ENCODE results near the gene NSFL1C. TPM values are rescaled to one million over a fixed set of nuclear protein-coding genes. Genes with fewer than 3 reads are reported as not detected.
A peak's percentile ranks its signal among the peaks of the same experiment; 100 is the strongest.

Gene NSFL1C
- polyA plus RNA-seq, 1 of the 3 experiments (the other 2 are of a cell fraction), result 45.9 TPM

- Histone ChIP-seq H3K27me3 (ENCODE audit: insufficient read depth) (no peaks in the 10 kb centered on the region), H3K9ac (peak overlapping the region; percentile 91), H3K36me3 (replicated peaks in 1 of 2; ENCODE audit: control insufficient read depth in 1 of 2, insufficient read depth in 2 of 2, low read length in 1 of 2) (peaks cover 9 to 31% of the 10 kb centered on the region in 2 experiments), H3K4me3 (ENCODE audit: low read depth in 2 of 2, low read length in 1 of 2) (peak overlapping the region; percentile 81 to 97), H3F3A (replicated peaks; ENCODE audit: insufficient read depth) (peaks cover 3% of the 10 kb centered on the region), H4K20me1 (ENCODE audit: insufficient read depth) (peaks cover 37% of the 10 kb centered on the region), H3K79me2 (ENCODE audit: insufficient read depth) (peaks cover 57% of the 10 kb centered on the region), H3K9me3 (no peaks in the 10 kb centered on the region), H3K4me1 (ENCODE audit: control insufficient read depth in 1 of 2, insufficient read depth in 2 of 2, low read depth in 1 of 2, low read length in 1 of 2) (peaks cover 15 to 16% of the 10 kb centered on the region in 2 experiments; a peak in 1 of 4 replicates), H3K4me2 (peak overlapping the region; percentile 90), H2AFZ (ENCODE audit: low read depth) (no peak overlapping the region; the same call in 1 of the 2 replicates), H3K27ac (ENCODE audit: low read depth in 2 of 2, low read length in 1 of 2) (peak overlapping the region in 1 of 2 experiments; percentile 79; a peak in 2 of 4 replicates), H3K9me2 (no peaks in the 10 kb centered on the region)
- ChIA-PET CTCF (interaction anchor here (1.1 to 4.8 kb wide), 16 partner anchors 10 to 281 kb away, joined by 3 to 31 read pairs (median 6); no protein-coding TSS in a partner anchor), POLR2A (interaction anchor here (0.7 kb wide), 1 partner anchor 73 kb away, joined by 3 read pairs; the partner anchor contains the start of gene FKBP1A)
- no peak for DNase-seq
- TF ChIP-seq MAX (IDR thresholded peaks at IDR 0.05; ENCODE audit: low read depth), result no peak
- TF ChIP-seq RXRA (IDR thresholded peaks at IDR 0.05; ENCODE audit: borderline replicate concordance, low read depth), result no peak
- no peak for TF ChIP-seq ELF1 (IDR thresholded peaks at IDR 0.05)
- TF ChIP-seq POLR2AphosphoS5 (IDR thresholded peaks at IDR 0.05; ENCODE audit: low read depth, low read length), result no peak
- no peak for TF ChIP-seq PBX3 (IDR thresholded peaks at IDR 0.05)
- no peak for TF ChIP-seq FOSL2 (IDR thresholded peaks at IDR 0.05; ENCODE audit: borderline replicate concordance, low read depth)
- TF ChIP-seq USF1 (IDR thresholded peaks at IDR 0.05; ENCODE audit: borderline replicate concordance, low read depth), result no peak
- no peak for TF ChIP-seq USF2 (IDR thresholded peaks at IDR 0.05; ENCODE audit: borderline replicate concordance, low read depth, low read length)
- no peak for TF ChIP-seq TCF12 (IDR thresholded peaks at IDR 0.05)
- no peak for TF ChIP-seq SMC3 (IDR thresholded peaks at IDR 0.05; ENCODE audit: low read depth, low read length)
- TF ChIP-seq ZBTB33 (IDR thresholded peaks at IDR 0.05; ENCODE audit: borderline replicate concordance, low read depth), result no peak
- no peak for TF ChIP-seq NFIC (IDR thresholded peaks at IDR 0.05; ENCODE audit: borderline replicate concordance)
- TF ChIP-seq IRF3 (IDR thresholded peaks at IDR 0.05; ENCODE audit: low read depth, low read length), result no peak
- no peak for TF ChIP-seq REST (IDR thresholded peaks at IDR 0.05; ENCODE audit: low read depth, low read length)
- TF ChIP-seq RFX5 (IDR thresholded peaks at IDR 0.05; ENCODE audit: low read length), result no peak
- no peak for TF ChIP-seq NRF1 (IDR thresholded peaks at IDR 0.05; ENCODE audit: low read depth, low read length)
- TF ChIP-seq EZH2phosphoT487 (IDR thresholded peaks at IDR 0.05; ENCODE audit: borderline replicate concordance, low read depth), result no peak
- no peak for TF ChIP-seq RAD21 (IDR thresholded peaks at IDR 0.05; ENCODE audit: low read length)
- TF ChIP-seq MEF2A (IDR thresholded peaks at IDR 0.05; ENCODE audit: borderline replicate concordance, low read depth), result no peak
- WGBS (ENCODE audit: low lambda C conversion rate), result 39% methylated on average over 12 of the region's 12 CpGs
Measured at GRCh38 chr20:1465470-1466210, 1.0 kb downstream of the NSFL1C start.
